Measurements from ENCODE around the gene NCOA7. TPM values are rescaled to one million over a fixed set of nuclear protein-coding genes. Genes with fewer than 3 reads are reported as not detected.

Gene NCOA7
- total and polyA plus RNA-seq, 9 of the 15 experiments (the other 6 are each of a cell fraction or from before 2014, with no cell fraction given): 5.8 to 14.6 (median 9.3) TPM

DNA sequence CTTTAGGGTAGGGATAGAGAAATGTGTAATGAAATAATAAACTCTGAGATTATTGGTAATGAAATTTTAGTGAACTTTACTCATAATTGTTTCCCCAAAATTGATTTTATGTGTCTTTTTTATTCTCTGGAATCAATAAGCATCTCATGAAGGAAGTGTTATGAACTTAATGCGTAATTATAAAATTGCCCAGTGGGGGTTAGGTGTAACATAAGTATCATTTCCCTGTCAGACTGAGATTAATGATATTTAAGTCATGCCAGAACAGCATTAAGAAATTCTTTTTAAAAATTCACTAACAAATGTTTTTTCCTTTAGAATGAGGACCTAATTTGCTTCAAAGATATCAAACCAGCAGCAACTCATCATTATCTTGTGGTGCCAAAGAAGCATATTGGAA, 175.8 kb downstream of the NCOA7 start (continued):
- TF ChIP-seq, protein P1, sequence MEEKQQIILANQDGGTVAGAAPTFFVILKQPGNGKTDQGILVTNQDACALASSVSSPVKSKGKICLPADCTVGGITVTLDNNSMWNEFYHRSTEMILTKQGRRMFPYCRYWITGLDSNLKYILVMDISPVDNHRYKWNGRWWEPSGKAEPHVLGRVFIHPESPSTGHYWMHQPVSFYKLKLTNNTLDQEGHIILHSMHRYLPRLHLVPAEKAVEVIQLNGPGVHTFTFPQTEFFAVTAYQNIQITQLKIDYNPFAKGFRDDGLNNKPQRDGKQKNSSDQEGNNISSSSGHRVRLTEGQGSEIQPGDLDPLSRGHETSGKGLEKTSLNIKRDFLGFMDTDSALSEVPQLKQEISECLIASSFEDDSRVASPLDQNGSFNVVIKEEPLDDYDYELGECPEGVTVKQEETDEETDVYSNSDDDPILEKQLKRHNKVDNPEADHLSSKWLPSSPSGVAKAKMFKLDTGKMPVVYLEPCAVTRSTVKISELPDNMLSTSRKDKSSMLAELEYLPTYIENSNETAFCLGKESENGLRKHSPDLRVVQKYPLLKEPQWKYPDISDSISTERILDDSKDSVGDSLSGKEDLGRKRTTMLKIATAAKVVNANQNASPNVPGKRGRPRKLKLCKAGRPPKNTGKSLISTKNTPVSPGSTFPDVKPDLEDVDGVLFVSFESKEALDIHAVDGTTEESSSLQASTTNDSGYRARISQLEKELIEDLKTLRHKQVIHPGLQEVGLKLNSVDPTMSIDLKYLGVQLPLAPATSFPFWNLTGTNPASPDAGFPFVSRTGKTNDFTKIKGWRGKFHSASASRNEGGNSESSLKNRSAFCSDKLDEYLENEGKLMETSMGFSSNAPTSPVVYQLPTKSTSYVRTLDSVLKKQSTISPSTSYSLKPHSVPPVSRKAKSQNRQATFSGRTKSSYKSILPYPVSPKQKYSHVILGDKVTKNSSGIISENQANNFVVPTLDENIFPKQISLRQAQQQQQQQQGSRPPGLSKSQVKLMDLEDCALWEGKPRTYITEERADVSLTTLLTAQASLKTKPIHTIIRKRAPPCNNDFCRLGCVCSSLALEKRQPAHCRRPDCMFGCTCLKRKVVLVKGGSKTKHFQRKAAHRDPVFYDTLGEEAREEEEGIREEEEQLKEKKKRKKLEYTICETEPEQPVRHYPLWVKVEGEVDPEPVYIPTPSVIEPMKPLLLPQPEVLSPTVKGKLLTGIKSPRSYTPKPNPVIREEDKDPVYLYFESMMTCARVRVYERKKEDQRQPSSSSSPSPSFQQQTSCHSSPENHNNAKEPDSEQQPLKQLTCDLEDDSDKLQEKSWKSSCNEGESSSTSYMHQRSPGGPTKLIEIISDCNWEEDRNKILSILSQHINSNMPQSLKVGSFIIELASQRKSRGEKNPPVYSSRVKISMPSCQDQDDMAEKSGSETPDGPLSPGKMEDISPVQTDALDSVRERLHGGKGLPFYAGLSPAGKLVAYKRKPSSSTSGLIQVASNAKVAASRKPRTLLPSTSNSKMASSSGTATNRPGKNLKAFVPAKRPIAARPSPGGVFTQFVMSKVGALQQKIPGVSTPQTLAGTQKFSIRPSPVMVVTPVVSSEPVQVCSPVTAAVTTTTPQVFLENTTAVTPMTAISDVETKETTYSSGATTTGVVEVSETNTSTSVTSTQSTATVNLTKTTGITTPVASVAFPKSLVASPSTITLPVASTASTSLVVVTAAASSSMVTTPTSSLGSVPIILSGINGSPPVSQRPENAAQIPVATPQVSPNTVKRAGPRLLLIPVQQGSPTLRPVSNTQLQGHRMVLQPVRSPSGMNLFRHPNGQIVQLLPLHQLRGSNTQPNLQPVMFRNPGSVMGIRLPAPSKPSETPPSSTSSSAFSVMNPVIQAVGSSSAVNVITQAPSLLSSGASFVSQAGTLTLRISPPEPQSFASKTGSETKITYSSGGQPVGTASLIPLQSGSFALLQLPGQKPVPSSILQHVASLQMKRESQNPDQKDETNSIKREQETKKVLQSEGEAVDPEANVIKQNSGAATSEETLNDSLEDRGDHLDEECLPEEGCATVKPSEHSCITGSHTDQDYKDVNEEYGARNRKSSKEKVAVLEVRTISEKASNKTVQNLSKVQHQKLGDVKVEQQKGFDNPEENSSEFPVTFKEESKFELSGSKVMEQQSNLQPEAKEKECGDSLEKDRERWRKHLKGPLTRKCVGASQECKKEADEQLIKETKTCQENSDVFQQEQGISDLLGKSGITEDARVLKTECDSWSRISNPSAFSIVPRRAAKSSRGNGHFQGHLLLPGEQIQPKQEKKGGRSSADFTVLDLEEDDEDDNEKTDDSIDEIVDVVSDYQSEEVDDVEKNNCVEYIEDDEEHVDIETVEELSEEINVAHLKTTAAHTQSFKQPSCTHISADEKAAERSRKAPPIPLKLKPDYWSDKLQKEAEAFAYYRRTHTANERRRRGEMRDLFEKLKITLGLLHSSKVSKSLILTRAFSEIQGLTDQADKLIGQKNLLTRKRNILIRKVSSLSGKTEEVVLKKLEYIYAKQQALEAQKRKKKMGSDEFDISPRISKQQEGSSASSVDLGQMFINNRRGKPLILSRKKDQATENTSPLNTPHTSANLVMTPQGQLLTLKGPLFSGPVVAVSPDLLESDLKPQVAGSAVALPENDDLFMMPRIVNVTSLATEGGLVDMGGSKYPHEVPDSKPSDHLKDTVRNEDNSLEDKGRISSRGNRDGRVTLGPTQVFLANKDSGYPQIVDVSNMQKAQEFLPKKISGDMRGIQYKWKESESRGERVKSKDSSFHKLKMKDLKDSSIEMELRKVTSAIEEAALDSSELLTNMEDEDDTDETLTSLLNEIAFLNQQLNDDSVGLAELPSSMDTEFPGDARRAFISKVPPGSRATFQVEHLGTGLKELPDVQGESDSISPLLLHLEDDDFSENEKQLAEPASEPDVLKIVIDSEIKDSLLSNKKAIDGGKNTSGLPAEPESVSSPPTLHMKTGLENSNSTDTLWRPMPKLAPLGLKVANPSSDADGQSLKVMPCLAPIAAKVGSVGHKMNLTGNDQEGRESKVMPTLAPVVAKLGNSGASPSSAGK (IDR thresholded peaks at IDR 0.05): no peak
- TF ChIP-seq ZNF197 (CRISPR knock-in tag; IDR thresholded peaks at IDR 0.05; ENCODE audit: low read depth) (no peak), POU5F1 (IDR thresholded peaks at IDR 0.05; ENCODE audit: borderline replicate concordance, low read depth, low read length, partially characterized antibody) (no peak), NFATC3 (IDR thresholded peaks at IDR 0.05) (no peak), YBX1 (IDR thresholded peaks at IDR 0.05) (no peak), BRF1 (IDR thresholded peaks at IDR 0.05; ENCODE audit: borderline replicate concordance, extremely low read depth, insufficient read length) (no peak), GATAD2A (IDR thresholded peaks at IDR 0.05) (no peak), TRIM25 (IDR thresholded peaks at IDR 0.05; ENCODE audit: borderline replicate concordance) (no peak), ZNF133 (CRISPR knock-in tag; IDR thresholded peaks at IDR 0.05) (no peak), PCBP2 (IDR thresholded peaks at IDR 0.05; ENCODE audit: low read depth, low read length, poor library complexity, severe bottlenecking) (no peak), EP300 (IDR thresholded peaks at IDR 0.05; ENCODE audit: low read length) (no peak), ZC3H4 (CRISPR knock-in tag; IDR thresholded peaks at IDR 0.05; ENCODE audit: borderline replicate concordance) (no peak)
